Activated naive CD8-positive, alpha-beta T cell treated with anti-CD3 and anti-CD28 coated beads, Interleukin-2, amount 50 U/mL, for 24 hours (primary cell): Measurements from ENCODE around the gene MAP3K15.

ENCODE experiments used
- ATAC-seq: fragments of 150-1000 bp; cut with Tn5 transposase; one replicate; pipeline ENCODE4 v1.10.0; 2021
- DNase-seq: peaks from one replicate; pipeline ENCODE4 v3.0.0; 2021
- H3K27ac Mint-ChIP-seq: one replicate; pipeline ENCODE4 v1.8.0; 2021; ENCODE audit warnings: mild to moderate bottlenecking, mixed read lengths
- H3K27me3 Mint-ChIP-seq: one replicate; pipeline ENCODE4 v1.8.0; 2021; ENCODE audit warnings: mixed read lengths
- H3K36me3 Mint-ChIP-seq: one replicate; pipeline ENCODE4 v1.8.0; 2021; ENCODE audit warnings: low read depth, mixed read lengths
- H3K4me1 Mint-ChIP-seq: one replicate; pipeline ENCODE4 v1.8.0; 2021; ENCODE audit warnings: mixed read lengths
- H3K4me3 Mint-ChIP-seq: one replicate; pipeline ENCODE4 v1.8.0; 2021; ENCODE audit warnings: mild to moderate bottlenecking, moderate library complexity, mixed read lengths
- H3K9me3 Mint-ChIP-seq: one replicate; pipeline ENCODE4 v1.8.0; 2021; ENCODE audit warnings: mixed read lengths

The MAP3K15 gene

DNA sequence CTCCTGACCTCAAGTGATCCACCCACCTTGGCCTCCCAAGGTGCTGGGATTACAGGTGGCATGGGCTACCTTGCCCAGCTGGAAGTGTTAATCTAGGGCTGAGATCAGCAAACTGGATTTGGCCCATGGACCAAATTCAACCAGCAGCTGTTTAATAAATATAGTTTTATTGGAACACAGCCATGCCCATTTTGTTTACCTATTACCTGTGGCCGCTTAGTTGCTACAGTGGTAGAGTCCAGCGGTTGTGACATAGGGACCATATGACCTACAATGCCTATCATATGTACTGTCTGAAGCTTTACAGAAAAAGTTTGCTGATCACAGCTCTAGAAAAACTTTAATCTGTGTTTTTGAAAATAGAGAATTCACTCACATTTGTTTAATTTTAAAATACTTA, 188.7 kb downstream of the MAP3K15 start:
- Mint-ChIP-seq H3K27ac (no peak overlapping the region), H3K36me3 (no peaks in the 10 kb centered on the region), H3K27me3 (peaks cover 3% of the 10 kb centered on the region), H3K4me1 (no peaks in the 10 kb centered on the region), H3K9me3 (no peaks in the 10 kb centered on the region), H3K4me3 (no peak overlapping the region)
- DNase-seq = no peak
- no peak for ATAC-seq
